OCI-LY7 (cell line): ENCODE measurements around the gene PTPRT.

Source experiments
- CTCF ChIP-seq: fragments of 200-600 bp; sonication (generic); conservative IDR thresholded peaks from 2 replicates; pipeline ENCODE4 v1.5.1; 2014; ENCODE audit warnings: mild to moderate bottlenecking, antibody characterized with exemption, low read length, moderate library complexity, mixed read lengths
- EZH2phosphoT487 ChIP-seq: fragments of 200-600 bp; sonication (generic); IDR thresholded peaks from 2 replicates; pipeline ENCODE4 v1.6.1; 2018; ENCODE audit warnings: low read depth, borderline replicate concordance, mild to moderate bottlenecking, mixed run types, antibody characterized with exemption, low read length, moderate library complexity, mixed read lengths

GRCh38 chr20:42447270-42447669, 742.4 kb downstream of the PTPRT start:
- TF ChIP-seq CTCF, result no peak
- no peak for TF ChIP-seq EZH2phosphoT487
